ENCODE measurements around the gene INSRR. TPM values are rescaled to one million over a fixed set of nuclear protein-coding genes. Genes with fewer than 3 reads are reported as not detected.

The INSRR gene
- total and polyA plus RNA-seq, 9 of the 15 experiments (the other 6 are each of a cell fraction or from before 2014, with no cell fraction given): 0.03 to 0.18 (median 0.06) TPM; not detected in 3

DNA sequence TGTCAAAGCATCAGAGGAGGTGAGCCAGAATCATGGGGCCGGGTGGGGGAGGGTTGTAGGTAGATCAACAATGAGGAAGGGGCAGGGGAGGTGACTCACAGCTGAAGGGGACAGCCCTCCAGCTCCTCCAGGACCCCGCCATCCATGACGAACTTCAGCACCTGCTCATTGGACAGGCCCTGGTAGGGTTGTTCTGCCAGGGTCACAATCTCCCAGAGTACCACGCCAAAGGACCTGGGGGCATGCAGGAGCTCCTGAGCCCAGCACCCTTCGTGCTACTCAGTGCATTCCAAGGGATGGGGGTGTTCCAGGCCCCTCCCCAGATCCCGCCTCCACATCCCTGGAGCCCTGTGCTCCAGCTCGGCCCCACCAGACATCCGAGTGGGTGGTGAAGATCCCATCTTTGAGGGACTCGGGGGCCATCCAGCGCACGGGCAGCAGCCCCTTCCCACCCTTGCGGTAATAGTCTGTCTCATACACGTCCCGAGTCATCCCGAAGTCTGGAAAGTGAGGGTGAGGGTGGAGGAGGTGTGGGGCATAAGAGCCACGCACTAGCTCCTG is 17.5 kb downstream of the INSRR start:
- in situ Hi-C loops (cut with MboI): no loop called here
- TF ChIP-seq, protein P1, sequence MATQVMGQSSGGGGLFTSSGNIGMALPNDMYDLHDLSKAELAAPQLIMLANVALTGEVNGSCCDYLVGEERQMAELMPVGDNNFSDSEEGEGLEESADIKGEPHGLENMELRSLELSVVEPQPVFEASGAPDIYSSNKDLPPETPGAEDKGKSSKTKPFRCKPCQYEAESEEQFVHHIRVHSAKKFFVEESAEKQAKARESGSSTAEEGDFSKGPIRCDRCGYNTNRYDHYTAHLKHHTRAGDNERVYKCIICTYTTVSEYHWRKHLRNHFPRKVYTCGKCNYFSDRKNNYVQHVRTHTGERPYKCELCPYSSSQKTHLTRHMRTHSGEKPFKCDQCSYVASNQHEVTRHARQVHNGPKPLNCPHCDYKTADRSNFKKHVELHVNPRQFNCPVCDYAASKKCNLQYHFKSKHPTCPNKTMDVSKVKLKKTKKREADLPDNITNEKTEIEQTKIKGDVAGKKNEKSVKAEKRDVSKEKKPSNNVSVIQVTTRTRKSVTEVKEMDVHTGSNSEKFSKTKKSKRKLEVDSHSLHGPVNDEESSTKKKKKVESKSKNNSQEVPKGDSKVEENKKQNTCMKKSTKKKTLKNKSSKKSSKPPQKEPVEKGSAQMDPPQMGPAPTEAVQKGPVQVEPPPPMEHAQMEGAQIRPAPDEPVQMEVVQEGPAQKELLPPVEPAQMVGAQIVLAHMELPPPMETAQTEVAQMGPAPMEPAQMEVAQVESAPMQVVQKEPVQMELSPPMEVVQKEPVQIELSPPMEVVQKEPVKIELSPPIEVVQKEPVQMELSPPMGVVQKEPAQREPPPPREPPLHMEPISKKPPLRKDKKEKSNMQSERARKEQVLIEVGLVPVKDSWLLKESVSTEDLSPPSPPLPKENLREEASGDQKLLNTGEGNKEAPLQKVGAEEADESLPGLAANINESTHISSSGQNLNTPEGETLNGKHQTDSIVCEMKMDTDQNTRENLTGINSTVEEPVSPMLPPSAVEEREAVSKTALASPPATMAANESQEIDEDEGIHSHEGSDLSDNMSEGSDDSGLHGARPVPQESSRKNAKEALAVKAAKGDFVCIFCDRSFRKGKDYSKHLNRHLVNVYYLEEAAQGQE (IDR thresholded peaks at IDR 0.05; ENCODE audit: borderline replicate concordance): peak; percentile 75
- TF ChIP-seq, protein P1 (CRISPR knock-in tag; IDR thresholded peaks at IDR 0.05; ENCODE audit: low read depth): no peak
- TF ChIP-seq RBBP5 (IDR thresholded peaks at IDR 0.05; ENCODE audit: borderline replicate concordance, insufficient read depth, low read length, poor library complexity, severe bottlenecking) (no peak), EHMT2 (IDR thresholded peaks at IDR 0.05) (peak; percentile 35; the same call in 1 of the 2 replicates), MIER1 (IDR thresholded peaks at IDR 0.05; ENCODE audit: low read depth) (peak; percentile 69; the same call in 1 of the 2 replicates)
- no peak overlapping the region for H3K4me2 ChIP-seq (ENCODE audit: insufficient read depth, low read length)
- H3K9ac ChIP-seq (ENCODE audit: insufficient read depth in 1 of 2, low read depth in 2 of 2, low read length in 2 of 2): no peak overlapping the region; a peak in 1 of 4 replicates
- FAIRE-seq: no peak
- H3K27ac ChIP-seq (ENCODE audit: extremely low read depth, low read depth, low read length): no peak overlapping the region
- no peak overlapping the region for H3K4me3 ChIP-seq
- 0 out of 5 replicates have a peak, but pooled peaks cover 0 to 4% of the 10 kb centered on the region in 2 experiments for H3K27me3 ChIP-seq (ENCODE audit: control insufficient read depth in 2 of 2, insufficient read depth in 2 of 2, low read length in 2 of 2)
- H3K9me3 ChIP-seq (replicated peaks; ENCODE audit: control insufficient read depth, insufficient read depth, low read depth, low read length): no peaks in the 10 kb centered on the region
- H2AFZ ChIP-seq (ENCODE audit: low read depth, low read length): no peak overlapping the region
- intact Hi-C loops (cut with micrococcal nuclease): no loop called here
- no peak for ATAC-seq
- no peaks in the 10 kb centered on the region for H4K20me1 ChIP-seq (replicated peaks; ENCODE audit: control insufficient read depth, insufficient read depth, low read length)
- WGBS (ENCODE audit: insufficient coverage, low coverage, missing lambda C conversion rate): 24% methylated on average over 16 of the region's 16 CpGs
- ChIA-PET CTCF (ENCODE audit: low intra/inter-chr PET ratio) (interaction anchor here (0.7 kb wide), 1 partner anchor 32 kb away, joined by 3 read pairs; no protein-coding TSS in a partner anchor), POLR2A (interaction anchor here (0.6 to 1.0 kb wide), 4 partner anchors 15 to 117 kb away, joined by 3 read pairs; no protein-coding TSS in a partner anchor)
- H3K4me1 ChIP-seq (replicated peaks in 1 of 2; ENCODE audit: control insufficient read depth in 2 of 2, insufficient read depth in 2 of 2, low read length in 2 of 2): peaks cover 3 to 22% of the 10 kb centered on the region in 2 experiments; a peak in 4 of 5 replicates
- no peaks in the 10 kb centered on the region for H3K79me2 ChIP-seq (ENCODE audit: control insufficient read depth, insufficient read depth, low read length)
- no TSS peak for BruUV-seq (replicated peaks)
- no peak for DNase-seq (ENCODE audit: extremely low read depth in 1 of 4, low spot score in 3 of 4)
- H3K9me1 ChIP-seq (ENCODE audit: control insufficient read depth, insufficient read depth, low read length): no peaks in the 10 kb centered on the region
- H3K36me3 ChIP-seq (ENCODE audit: control insufficient read depth, insufficient read depth, low read length): no peaks in the 10 kb centered on the region

All from K562 (cell line).